H1 (cell line): ENCODE results near the gene PRDM15. TPM values are rescaled to one million over a fixed set of nuclear protein-coding genes. Genes with fewer than 3 reads are reported as not detected.

Source experiments
- CBX5 ChIP-seq: fragments of 300-800, 300-1000 bp; sonication (generic); IDR thresholded peaks from 2 replicates; pipeline ENCODE4 v1.7.1; 2016; ENCODE audit warnings: antibody characterized with exemption, low read length, low read depth
- CHD2 ChIP-seq: IDR thresholded peaks from 2 replicates; pipeline ENCODE4 v1.6.1; 2012; ENCODE audit warnings: low read length, improper control_type of control experiment
- FOSL1 ChIP-seq: IDR thresholded peaks from 2 replicates; pipeline ENCODE4 v1.6.1; 2011; ENCODE audit warnings: mild to moderate bottlenecking, low read depth, low read length, moderate library complexity; ENCODE audit not compliant: insufficient read depth
- SIRT6 ChIP-seq: IDR thresholded peaks from one replicate; pipeline ENCODE4 v1.7.1; 2012; ENCODE audit warnings: low read length, inconsistent platforms
- polyA plus RNA-seq, 7 experiments: library from polyadenylated mRNA; depleted of rRNA in 3 of 7; stranded (reverse) in 5 of 7; unstranded in 2 of 7; fragments of >200 nt in 5 of 7; fragments of 200-250 nt in 2 of 7; gene quantifications; 1 replicate in 5 of 7; 2 replicates in 1 of 7; 4 replicates in 1 of 7; pipeline versions ENCODE4 v1.2.1 to v1.2.3, GENCODE V29; 2011 to 2013; ENCODE audit warnings: missing spikeins in 2 of 7, mixed read lengths in 2 of 7
- total RNA-seq: library from RNA; stranded (reverse); fragmentation: NEBNext Ultra II Directional; extraction: Animal tissue kit (Norgen Biotek cat#: 25700); gene quantifications from 2 replicates; pipeline ENCODE4 v1.2.1, GENCODE V29; 2021

Gene PRDM15
- total and polyA plus RNA-seq, 2 of the 8 experiments (the other 6 are each of a cell fraction or from before 2014, with no cell fraction given), result 9.7 to 10.5 TPM

DNA sequence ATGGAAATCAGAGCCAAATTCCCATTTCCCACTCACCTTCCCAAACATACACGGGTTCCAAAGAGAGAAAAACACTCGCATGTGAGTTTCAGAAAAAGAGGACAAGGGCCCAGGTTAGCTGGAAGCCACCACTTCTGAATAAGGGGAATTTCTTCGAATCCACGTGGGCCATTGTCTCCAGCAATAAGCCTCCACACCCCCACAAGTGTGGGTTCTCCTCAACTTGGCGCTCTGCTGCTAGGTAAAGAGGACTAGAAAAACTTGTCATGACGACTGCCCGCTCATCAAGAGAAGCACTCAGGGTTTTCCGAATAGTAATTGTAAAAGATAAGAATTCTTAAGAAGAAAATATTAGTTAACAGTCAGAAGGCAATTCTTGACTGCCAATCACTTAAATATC lies 30.6 kb downstream of the PRDM15 start (continued):
- no peak for TF ChIP-seq CBX5
- TF ChIP-seq CHD2, result no peak
- no peak for TF ChIP-seq SIRT6
- no peak for TF ChIP-seq FOSL1
